ENCODE data around the gene CHST8.
A peak's percentile ranks its signal among the peaks of the same experiment; 100 is the strongest.

Gene CHST8

GRCh38 chr19:33773704-33774624 is 152.2 kb downstream of the CHST8 start:
- no peak for DNase-seq

- DNase-seq: no peak
Observed at GRCh38 chr19:33774751-33775150, 153.0 kb downstream of the CHST8 start.

- no peak for DNase-seq
Observed at GRCh38 chr19:33775731-33776487, 154.2 kb downstream of the CHST8 start.

DNA sequence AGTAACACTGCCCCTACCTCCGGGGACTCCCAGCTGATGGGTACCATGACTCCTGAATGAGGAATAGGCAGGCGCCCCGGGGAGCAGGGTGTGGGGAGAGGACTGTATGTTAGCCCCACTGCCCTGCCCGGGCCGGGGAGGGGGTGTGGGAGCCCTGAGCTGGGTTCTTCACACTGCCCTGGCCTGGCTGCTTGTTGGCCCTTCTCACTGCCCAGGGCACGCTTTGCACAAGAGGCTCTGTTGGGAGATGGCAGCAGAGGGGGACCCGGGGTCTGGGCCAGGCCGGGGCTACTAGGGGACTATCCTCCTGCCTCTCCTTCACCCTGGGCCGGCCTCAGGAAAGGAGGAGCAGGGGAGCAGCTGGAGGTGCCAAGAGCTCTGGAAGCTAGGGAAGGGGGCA is 155.6 kb downstream of the CHST8 start:
- no peak for DNase-seq

- no peak for DNase-seq
Observed at GRCh38 chr19:33777753-33778088, 156.0 kb downstream of the CHST8 start.

- peak in 1 of 2 experiments; percentile 30 for DNase-seq
Observed at GRCh38 chr19:33778089-33778791, 156.5 kb downstream of the CHST8 start.

DNA sequence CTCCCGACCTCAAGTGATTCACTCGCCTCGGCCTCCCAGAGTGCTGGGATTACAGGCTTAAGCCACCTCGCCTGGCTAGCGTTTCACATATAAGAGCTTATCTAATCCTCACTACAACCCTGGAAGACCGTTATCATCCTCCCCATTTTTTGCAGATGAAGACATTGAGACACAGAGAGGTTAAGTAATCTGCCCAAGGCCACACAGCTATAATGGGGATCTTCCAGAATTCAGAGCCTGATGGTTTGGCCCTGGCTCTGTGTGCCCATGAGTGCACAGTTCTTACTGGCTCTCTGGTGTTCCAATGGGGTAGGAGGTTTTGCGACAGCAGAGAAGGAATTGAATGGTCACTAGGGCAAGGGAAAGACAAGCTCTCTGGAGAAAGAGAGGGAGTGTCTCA is 158.1 kb downstream of the CHST8 start:
- DNase-seq: no peak

DNA sequence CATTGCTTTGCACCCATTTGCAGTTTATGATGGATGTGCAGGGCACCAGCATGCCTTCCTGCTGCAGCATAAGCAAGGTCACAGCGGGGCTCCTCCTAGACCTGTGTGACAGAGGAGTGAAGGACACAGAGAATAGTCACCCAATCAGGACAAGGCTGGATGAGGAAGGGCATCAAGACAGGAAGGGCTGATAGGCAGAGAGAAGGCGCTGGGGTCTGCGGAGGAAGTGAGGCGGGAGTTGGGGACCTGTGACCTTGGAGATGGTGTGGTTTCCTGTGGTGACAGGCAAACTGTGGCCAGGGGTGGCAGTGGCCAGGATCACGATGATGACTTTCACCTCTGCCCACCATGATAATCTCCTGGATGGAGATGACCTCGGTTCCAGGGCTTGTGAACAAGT is 158.5 kb downstream of the CHST8 start:
- DNase-seq: no peak

DNA sequence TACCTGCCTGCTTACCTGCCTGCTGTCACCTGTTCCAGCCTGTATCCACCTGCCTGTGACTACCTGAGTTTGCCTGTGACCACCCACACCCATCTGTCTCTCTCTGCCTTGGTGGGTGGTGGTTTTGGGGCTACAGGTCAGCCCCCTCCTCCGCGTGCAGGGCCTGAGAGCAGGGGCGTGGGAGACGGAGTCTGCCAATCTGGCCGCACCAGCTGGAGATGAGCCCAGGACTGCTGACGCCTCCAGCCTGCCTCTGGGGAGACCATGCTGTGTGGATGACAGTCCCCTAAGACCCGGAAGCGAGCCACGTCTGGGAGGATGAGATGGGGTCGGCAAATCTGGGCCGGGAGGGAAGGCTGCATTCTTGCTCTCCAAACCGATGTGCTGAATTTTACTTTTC is 159.0 kb downstream of the CHST8 start:
- DNase-seq: no peak

DNA sequence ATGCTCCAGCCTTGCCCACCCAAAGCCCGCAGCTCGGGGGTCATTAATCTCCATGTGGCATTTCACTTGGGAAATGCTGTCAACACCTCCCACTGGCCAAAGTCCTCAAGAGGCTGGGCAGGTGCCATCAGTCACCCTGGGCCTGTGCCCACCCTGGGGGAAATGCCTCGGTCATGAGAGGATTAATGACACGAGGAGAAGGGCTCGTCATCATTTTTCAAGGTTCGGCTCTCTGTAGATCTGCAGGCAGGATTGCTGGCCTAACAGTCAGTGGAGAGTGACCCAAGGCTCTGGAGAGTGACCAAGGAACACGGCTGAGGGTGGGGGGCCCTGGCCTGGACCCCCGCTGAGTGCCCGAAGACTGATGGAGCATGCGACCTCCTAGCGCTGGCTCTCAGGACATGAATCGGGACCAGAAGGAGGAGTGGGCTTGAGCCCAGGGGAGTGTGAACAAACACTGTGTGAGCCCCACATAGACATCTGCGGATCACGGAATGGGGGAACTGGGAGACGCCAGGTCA is 159.7 kb downstream of the CHST8 start:
- no peak for DNase-seq

- no peak for DNase-seq
Observed at GRCh38 chr19:33781996-33782395, 160.2 kb downstream of the CHST8 start.

DNA sequence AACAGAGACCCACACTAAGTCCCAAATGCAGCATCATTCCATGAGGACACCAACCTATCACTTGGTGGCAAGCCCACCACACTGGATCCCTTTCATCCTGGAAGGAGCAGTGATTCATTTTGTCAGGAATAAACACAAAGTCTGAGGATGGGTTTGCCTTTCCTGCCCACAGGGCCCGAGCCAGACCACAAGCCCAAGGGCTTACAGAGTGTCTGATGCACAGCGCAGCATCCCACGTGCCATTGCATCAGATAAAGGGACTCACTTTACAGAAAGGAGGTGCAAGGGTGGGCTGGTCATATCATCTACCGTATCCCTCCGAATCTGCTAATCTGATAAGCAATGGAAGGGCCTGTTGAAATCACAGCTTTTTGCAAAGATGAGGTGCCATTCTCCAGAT is 162.7 kb downstream of the CHST8 start:
- DNase-seq: no peak

- no peak for DNase-seq
Observed at GRCh38 chr19:33785795-33786194, 164.0 kb downstream of the CHST8 start.

DNA sequence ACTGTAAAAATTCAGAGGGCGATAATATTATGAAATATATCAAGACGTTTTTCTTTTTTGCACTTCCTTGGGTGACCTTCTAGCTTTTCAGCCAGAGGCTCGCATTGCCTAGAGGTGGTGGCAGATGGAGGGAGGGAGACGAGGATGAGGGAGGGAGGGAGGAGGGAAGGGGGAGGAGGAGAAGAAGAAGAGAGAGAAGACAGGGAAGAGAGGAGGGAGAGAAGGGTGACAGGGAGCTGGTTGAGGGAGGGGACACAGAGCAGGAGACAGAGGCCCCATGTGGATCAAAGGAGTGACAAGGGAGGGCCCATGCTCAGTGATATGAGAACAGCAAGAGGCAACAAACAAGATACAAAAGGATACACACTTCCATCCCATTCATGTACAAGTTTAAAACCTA is 166.9 kb downstream of the CHST8 start:
- DNase-seq: no peak

DNA sequence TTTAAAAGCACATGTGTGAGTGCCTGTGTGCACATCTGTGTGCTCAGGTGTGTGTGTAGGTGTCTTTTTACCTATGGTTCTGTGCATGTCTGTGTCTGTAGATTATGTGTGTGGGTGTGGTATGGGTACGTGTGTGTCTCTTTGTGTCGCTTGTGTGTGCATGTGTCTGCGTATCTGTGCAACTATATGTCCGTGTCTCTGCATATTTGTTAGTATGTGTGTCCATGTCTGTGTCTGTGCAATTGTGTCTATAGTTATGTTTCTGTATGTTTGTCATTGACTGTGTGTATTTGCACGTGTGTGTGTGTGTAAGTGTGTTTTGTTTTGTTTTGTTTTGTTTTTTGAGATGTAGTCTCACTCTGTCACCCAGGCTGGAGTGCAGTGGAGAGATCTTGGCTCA is 167.6 kb downstream of the CHST8 start:
- DNase-seq: no peak

DNA sequence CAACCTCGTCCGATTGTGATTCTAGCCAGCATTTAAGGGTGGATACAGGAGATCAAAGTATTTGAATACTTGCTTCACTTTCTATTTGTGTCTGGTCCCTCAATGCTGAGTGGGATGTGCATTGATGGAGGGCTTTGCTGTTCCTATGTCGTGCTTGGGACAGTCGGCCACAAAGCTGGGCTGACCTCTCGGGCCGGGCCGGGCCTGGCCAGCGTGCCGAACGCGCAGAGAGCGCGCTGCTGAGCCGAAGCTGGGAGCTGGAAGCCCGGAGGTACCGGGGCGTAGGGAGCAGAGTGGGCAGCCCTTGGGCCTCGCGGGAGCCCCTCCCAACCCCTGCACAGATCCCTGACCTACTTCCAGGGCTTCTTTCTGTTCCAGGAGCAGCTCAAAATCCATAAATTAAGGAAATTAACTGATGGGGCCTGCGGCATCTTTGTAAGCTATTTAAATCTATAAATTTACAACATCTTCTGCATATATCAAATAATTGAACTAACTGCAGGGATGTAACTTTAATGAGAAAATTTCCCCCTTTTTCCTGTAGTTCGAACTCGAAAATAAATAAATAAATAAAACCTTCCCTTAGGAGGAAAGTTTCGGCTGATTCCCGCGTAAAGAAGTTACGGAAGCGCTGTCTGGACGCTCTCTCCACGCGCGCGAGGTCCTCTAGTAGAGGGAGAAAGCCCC is 173.1 kb downstream of the CHST8 start:
- DNase-seq: no peak

DNA sequence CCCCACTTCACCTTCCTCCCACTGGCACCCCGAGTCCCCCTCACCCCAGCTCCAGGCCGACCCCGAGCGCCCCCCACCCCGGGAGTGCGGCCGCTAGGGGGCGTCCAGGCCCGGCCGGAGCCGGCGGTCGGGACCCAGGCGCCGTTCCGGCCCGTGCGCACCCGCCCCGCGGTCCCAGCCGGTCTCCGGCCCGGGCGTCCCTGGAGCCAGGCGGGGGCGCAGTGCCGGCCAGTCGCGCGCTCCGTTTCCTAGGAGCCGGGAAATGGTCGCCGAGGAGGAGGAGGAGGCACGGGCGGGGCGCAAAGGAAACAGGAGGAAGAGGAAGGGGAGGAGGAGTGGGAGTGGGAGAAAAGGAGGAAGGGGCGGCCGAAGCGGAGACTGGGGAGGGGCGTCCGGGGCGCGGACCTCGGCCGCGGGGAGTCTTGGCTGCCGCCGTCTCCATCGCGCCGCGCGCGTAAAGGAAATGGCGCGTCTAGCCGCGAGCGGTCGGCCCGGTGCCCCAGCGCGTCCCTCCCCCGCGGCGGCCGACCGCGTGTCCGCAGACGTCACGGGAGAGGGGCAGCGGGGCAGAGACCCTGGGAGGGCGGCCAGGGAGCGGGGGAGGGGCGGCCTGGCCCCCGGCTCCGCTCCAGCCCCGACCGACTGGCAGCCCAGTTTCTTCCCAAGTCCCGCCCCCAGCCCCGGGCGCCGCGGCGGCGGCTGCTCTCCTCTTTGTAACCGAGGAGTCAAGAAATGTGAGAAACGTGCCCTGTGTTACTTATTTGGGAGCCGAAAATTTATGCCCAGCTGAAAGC is 173.8 kb downstream of the CHST8 start:
- DNase-seq: no peak

DNA sequence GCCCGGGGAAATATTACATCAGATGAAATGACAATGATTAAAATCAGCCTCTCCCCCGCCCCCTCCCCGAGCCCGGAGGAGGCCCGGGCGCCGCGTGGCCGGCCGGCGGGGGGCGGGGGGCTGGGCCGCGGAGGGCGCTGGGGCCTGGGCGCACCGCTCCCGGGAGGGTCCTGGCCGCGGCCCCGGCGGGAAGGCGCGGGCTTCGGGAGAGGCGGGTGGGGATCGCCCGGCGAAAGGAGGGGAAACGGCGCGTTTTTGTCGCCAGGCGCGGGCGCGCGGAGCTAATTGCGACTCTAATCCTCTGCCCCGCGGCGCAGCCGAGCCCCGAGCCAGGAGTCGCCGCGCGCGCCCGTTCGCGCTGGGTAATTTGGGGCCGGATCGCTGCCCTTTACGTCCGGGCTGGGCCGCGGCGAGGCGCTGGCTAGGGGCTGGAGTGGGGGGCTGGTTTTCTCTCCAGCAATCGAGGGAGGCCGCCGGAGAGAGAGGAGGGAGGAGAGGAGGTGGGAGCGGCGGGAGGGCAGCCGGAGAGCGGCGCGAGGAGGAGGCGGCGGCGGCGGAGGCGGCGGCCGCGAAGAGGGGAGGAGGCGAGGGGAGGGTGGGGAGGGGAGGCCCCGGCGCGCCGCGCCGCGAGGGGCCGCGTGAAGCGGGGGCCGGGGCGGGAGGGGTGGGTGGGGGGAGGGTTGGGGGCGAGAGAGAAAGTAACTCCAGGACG is 174.6 kb downstream of the CHST8 start, which contains the start of gene KCTD15:
Gene KCTD15 (plus strand): TSS at position 707 of the 712 bp plus-strand sequence. CDS start 3,585 bp downstream, outside the sequence.
- no peak for DNase-seq

DNA sequence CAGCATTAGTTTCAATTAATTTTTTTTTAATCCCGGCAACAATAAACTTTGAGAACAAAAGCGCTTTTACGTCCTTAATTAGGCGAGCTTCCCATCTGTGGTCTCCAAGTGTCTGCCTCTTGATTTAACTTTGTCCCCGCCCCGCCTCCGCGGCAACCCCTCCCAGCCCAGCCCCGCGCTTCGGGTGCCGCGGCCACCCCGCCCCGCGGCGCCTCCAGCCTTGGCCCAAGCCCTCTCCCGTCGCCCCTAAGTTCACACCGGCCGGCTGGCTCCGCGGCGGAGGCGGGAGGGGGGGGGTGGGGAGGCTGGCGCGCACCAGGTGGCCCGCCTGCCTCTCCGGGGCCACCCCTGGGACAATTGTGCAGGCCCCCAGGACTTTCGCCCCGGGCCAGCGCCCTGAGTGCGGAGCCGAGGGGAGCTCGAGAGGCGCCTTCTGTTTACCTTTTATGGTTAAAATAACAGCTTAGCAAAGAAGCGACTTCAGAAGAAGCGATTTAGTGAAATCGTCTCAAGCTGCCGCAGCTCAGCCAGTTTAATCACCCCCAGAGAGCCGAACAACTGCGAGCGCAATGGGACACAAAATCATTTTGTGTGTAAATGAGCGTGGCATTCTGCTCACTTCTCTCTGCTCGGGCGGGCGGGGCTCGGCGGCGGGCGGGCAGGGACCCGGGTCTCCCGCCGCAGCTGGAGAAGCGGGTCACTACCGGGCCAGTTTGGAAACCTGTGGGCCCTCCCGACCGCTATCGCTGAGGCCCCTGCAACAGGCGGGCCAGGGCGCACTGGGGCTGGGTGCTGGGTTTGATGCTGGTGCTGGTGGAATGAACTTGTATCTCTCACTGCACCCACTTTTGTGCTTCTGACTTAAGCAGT is 176.3 kb downstream of the CHST8 start:
- no peak for DNase-seq

DNA sequence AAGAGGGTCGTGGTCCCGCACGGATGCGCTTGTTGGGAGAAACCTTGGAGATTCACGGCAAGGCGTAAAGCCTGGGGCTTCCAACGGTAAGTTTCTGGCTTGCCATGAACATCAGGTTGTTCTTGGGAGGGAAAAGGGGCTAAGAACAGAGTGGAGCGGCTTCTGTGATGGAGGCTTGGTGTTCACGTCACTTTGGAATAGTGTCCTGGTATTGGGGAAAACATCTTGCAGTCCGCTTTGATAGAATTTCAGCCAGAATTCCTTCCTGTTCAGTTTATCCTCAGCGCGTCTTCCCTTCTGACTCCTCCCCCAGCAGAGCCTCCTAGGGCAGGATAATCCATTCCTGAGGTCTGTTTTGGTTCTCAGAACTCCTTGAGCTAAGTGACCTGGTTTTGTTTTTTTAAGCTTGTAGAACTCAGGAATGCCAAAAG is 176.9 kb downstream of the CHST8 start:
- no peak for DNase-seq

Data from cerebellar nuclear complex (tissue), 1 donor.